ENCODE results near the gene CHAMP1.

DNA sequence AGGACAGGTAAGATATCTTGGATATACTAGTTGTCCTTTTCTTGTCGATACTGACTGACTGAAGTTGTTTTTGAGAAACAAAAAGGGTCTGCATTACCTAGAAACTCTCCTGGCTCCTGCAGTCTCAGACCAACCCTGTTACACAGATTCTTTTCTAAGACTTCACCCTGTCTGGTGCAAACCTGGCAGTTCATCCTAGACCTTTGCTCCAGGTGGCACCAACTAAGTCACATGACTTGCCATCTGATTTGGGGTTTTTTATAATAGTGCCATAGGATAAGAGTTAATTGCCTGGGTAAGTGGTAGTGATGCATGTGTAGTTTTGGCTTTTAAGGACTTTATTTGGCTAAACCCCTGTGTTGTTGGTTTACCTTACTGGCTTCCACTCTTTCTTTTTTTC lies 14.3 kb downstream of the CHAMP1 start:
- TF ChIP-seq, protein P1, sequence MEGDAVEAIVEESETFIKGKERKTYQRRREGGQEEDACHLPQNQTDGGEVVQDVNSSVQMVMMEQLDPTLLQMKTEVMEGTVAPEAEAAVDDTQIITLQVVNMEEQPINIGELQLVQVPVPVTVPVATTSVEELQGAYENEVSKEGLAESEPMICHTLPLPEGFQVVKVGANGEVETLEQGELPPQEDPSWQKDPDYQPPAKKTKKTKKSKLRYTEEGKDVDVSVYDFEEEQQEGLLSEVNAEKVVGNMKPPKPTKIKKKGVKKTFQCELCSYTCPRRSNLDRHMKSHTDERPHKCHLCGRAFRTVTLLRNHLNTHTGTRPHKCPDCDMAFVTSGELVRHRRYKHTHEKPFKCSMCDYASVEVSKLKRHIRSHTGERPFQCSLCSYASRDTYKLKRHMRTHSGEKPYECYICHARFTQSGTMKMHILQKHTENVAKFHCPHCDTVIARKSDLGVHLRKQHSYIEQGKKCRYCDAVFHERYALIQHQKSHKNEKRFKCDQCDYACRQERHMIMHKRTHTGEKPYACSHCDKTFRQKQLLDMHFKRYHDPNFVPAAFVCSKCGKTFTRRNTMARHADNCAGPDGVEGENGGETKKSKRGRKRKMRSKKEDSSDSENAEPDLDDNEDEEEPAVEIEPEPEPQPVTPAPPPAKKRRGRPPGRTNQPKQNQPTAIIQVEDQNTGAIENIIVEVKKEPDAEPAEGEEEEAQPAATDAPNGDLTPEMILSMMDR (IDR thresholded peaks at IDR 0.05), result no peak
- TF ChIP-seq POLR2AphosphoS5 (IDR thresholded peaks at IDR 0.05; ENCODE audit: low read depth, low read length) (no peak), SIN3A (IDR thresholded peaks at IDR 0.05; ENCODE audit: borderline replicate concordance, insufficient read depth, low read depth, low read length) (no peak), TCF7L2 (IDR thresholded peaks at IDR 0.05; ENCODE audit: low read depth, low read length) (no peak)
- TF ChIP-seq, protein P2, sequence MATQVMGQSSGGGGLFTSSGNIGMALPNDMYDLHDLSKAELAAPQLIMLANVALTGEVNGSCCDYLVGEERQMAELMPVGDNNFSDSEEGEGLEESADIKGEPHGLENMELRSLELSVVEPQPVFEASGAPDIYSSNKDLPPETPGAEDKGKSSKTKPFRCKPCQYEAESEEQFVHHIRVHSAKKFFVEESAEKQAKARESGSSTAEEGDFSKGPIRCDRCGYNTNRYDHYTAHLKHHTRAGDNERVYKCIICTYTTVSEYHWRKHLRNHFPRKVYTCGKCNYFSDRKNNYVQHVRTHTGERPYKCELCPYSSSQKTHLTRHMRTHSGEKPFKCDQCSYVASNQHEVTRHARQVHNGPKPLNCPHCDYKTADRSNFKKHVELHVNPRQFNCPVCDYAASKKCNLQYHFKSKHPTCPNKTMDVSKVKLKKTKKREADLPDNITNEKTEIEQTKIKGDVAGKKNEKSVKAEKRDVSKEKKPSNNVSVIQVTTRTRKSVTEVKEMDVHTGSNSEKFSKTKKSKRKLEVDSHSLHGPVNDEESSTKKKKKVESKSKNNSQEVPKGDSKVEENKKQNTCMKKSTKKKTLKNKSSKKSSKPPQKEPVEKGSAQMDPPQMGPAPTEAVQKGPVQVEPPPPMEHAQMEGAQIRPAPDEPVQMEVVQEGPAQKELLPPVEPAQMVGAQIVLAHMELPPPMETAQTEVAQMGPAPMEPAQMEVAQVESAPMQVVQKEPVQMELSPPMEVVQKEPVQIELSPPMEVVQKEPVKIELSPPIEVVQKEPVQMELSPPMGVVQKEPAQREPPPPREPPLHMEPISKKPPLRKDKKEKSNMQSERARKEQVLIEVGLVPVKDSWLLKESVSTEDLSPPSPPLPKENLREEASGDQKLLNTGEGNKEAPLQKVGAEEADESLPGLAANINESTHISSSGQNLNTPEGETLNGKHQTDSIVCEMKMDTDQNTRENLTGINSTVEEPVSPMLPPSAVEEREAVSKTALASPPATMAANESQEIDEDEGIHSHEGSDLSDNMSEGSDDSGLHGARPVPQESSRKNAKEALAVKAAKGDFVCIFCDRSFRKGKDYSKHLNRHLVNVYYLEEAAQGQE (IDR thresholded peaks at IDR 0.05; ENCODE audit: insufficient read depth in 1 of 2, low read depth in 2 of 2, low read length in 1 of 2), result no peak

Data from Panc1 (cell line).